ENCODE results near the gene VIT. TPM values are rescaled to one million over a fixed set of nuclear protein-coding genes. Genes with fewer than 3 reads are reported as not detected.

The VIT gene
- total RNA-seq, 1 donor = not detected

GRCh38 chr2:36711741-36712314, 15.3 kb downstream of the VIT start:
- no peak overlapping the region for H3K4me3 ChIP-seq (ENCODE audit: low read length)

DNA sequence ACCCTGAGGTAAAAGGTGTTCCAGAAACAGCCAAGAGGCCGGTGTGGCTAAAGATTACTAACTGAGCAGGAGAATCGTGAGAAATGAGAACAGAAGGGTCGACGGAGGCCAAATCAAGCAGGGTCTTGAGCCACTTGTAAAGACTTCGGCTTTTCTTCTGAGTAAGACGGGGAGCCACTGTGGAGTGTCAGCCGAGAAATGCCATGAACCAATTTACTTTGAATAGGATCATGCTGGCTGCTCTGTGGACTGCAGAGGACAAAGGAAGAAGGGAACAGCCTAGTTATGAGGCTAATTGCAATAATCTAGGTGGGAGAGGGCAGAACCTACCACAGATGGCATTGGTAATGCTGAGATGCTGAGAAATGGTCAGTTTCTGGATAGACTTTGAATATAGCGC, 16.8 kb downstream of the VIT start:
- H3K4me3 ChIP-seq (ENCODE audit: low read length) = no peak overlapping the region
- peaks cover 5% of the 10 kb centered on the region for H3K9me3 ChIP-seq (ENCODE audit: low read depth, low read length)

More at GRCh38 chr2:36711741-36712314, 15.3 kb downstream of the VIT start:
- H3K27me3 ChIP-seq (ENCODE audit: insufficient read depth, low read length) = no peaks in the 10 kb centered on the region
- peaks cover 5% of the 10 kb centered on the region for H3K9me3 ChIP-seq (ENCODE audit: low read depth, low read length)
- no peaks in the 10 kb centered on the region for H3K4me1 ChIP-seq (ENCODE audit: insufficient read depth, low read length)

GRCh38 chr2:36716111-36716510, 19.6 kb downstream of the VIT start:
- H3K27me3 ChIP-seq (ENCODE audit: insufficient read depth, low read length) = no peaks in the 10 kb centered on the region
- H3K4me1 ChIP-seq (ENCODE audit: insufficient read depth, low read length) = no peaks in the 10 kb centered on the region
- H3K9me3 ChIP-seq (ENCODE audit: low read depth, low read length) = peaks cover under 1% of the 10 kb centered on the region
- no peak overlapping the region for H3K4me3 ChIP-seq (ENCODE audit: low read length)

More for the DNA sequence above, 16.8 kb downstream of the VIT start:
- Histone ChIP-seq H3K4me1 (ENCODE audit: insufficient read depth, low read length) (no peaks in the 10 kb centered on the region), H3K27me3 (ENCODE audit: insufficient read depth, low read length) (no peaks in the 10 kb centered on the region)

DNA sequence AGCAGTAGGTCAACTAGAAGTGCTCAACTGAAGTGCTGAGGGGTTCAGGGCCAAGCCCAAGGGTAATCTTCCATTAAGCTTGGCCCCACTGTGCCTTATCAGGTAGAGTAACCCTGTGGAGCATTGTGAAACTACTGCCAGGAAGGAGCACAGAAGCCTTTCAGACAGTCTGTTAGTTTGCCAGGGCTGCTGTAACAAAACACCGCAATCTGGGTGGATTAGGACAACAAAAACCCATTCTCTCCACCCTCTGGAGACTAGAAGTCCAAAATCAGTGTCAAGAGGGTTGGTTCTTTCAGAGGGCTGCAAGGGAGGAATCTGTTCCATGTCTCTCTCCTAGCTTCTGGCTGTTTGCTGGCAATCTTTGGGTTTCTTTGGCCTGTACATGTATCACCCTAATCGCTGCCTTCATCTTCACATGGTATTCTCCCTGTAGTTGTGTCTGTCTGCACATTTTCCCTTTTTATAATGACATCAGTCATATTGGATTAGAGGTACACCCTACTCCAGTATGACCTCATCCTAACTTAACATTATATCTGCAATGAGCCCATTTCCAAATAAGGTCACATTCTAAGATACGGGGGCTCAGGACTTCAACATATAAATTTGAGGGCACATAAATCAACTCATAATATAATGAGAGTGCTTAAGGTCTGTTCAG, 21.2 kb downstream of the VIT start:
- H3K27me3 ChIP-seq (ENCODE audit: insufficient read depth, low read length) = no peaks in the 10 kb centered on the region
- no peaks in the 10 kb centered on the region for H3K4me1 ChIP-seq (ENCODE audit: insufficient read depth, low read length)
- H3K4me3 ChIP-seq (ENCODE audit: low read length) = no peak overlapping the region
- H3K9me3 ChIP-seq (ENCODE audit: low read depth, low read length) = no peaks in the 10 kb centered on the region

- H3K4me3 ChIP-seq (ENCODE audit: low read length) = no peak overlapping the region
- no peaks in the 10 kb centered on the region for H3K9me3 ChIP-seq (ENCODE audit: low read depth, low read length)
- H3K4me1 ChIP-seq (ENCODE audit: insufficient read depth, low read length) = no peaks in the 10 kb centered on the region
- no peaks in the 10 kb centered on the region for H3K27me3 ChIP-seq (ENCODE audit: insufficient read depth, low read length)
Measured at GRCh38 chr2:36727550-36727949, 31.0 kb downstream of the VIT start.

DNA sequence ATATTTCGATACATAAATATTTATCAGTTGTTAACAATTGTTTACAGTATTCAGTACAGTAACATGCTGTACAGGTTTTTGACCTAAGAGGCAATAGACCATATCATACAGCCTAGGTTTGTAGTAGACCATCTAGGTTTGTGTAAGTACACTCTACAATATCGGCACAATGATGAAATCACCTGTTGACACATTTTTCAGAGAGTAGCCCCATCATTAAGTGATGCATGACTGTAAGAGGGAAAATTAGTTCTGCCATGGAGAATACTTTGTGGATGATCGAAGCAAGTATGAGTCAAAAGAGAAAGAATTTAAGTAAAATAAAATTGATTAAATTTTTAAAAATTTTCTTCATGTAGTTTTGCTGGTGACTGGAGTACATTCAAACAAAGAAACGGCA, 32.6 kb downstream of the VIT start:
- H3K4me1 ChIP-seq (ENCODE audit: insufficient read depth, low read length) = no peaks in the 10 kb centered on the region
- no peak overlapping the region for H3K4me3 ChIP-seq (ENCODE audit: low read length)
- H3K27me3 ChIP-seq (ENCODE audit: insufficient read depth, low read length) = no peaks in the 10 kb centered on the region
- no peaks in the 10 kb centered on the region for H3K9me3 ChIP-seq (ENCODE audit: low read depth, low read length)

- no peaks in the 10 kb centered on the region for H3K4me1 ChIP-seq (ENCODE audit: insufficient read depth, low read length)
- no peaks in the 10 kb centered on the region for H3K9me3 ChIP-seq (ENCODE audit: low read depth, low read length)
- no peak overlapping the region for H3K4me3 ChIP-seq (ENCODE audit: low read length)
- H3K27me3 ChIP-seq (ENCODE audit: insufficient read depth, low read length) = no peaks in the 10 kb centered on the region
Measured at GRCh38 chr2:36731941-36732672, 35.6 kb downstream of the VIT start.

GRCh38 chr2:36732673-36733036, 36.1 kb downstream of the VIT start:
- no peak overlapping the region for H3K4me3 ChIP-seq (ENCODE audit: low read length)
- no peaks in the 10 kb centered on the region for H3K4me1 ChIP-seq (ENCODE audit: insufficient read depth, low read length)
- H3K27me3 ChIP-seq (ENCODE audit: insufficient read depth, low read length) = no peaks in the 10 kb centered on the region
- no peaks in the 10 kb centered on the region for H3K9me3 ChIP-seq (ENCODE audit: low read depth, low read length)

DNA sequence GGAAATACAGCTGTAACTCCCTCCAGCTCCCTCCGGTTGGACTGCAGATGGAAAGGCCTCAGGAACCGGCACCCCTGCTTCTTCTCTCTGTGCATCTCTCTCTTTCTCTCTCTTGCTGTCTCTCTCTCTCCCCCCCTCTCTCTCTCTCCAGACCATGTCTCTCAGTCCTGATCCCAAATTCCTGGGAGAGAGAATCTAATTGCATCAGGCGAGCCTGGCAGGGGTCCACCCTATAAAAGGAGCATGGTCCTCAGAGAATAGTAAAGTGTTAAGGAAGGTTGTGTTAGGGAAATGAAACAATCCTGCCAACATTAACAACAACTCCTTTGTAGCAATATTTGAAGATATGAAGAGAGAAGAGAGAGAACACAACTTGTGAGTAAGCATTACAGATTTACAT, 36.7 kb downstream of the VIT start:
- no peak overlapping the region for H3K4me3 ChIP-seq (ENCODE audit: low read length)
- H3K9me3 ChIP-seq (ENCODE audit: low read depth, low read length) = no peaks in the 10 kb centered on the region
- no peaks in the 10 kb centered on the region for H3K27me3 ChIP-seq (ENCODE audit: insufficient read depth, low read length)
- no peaks in the 10 kb centered on the region for H3K4me1 ChIP-seq (ENCODE audit: insufficient read depth, low read length)

DNA sequence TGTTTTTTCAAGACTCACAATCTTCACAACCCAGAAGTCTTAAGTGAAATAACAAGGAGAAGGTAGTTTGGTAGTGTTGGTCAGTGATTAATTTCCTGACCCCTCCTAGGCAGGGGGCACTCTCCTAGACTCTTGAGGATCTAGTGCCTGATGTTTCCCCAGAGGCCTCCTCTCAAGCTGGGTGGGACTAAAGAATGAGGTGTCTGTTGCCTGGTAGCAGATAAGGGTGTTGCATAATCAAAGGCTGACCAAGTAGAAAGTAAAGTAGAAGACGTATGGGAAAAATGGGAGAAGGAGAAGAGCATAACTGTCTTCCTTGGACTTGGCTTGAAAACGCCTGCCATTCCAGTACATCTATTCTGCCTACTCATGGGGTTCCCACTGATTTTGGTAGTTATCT, 37.8 kb downstream of the VIT start:
- Histone ChIP-seq H3K4me1 (ENCODE audit: insufficient read depth, low read length) (no peaks in the 10 kb centered on the region), H3K9me3 (ENCODE audit: low read depth, low read length) (no peaks in the 10 kb centered on the region), H3K27me3 (ENCODE audit: insufficient read depth, low read length) (no peaks in the 10 kb centered on the region), H3K4me3 (ENCODE audit: low read length) (no peak overlapping the region)

DNA sequence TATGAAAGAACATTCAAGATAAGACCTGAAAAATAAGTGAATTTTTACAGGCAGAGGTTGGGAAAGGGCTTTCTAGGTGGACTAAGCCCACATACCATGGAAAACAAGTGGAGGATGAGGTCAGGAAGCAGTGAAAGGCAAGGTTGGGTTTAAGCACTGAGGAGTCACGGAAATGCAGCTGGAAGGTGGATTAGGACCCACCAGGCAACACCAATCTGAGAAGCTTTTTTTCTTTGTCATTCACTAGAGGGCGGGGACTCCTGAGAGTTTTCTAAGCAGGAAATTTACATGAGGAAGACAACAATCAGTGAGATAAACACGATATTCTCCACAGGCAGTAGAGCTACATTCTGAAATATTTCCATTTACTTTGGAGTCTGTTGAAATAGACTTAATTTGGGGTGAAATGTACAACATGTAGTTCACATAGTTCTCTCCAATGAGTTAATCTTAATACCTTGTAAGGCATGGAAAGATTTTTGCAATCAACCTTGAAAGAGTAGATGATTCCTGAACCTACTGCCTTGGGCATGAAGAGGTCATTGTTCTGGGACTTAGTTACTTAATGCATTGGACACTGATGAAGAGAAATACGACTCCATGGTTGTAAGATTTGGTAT, 40.7 kb downstream of the VIT start:
- Histone ChIP-seq H3K27me3 (ENCODE audit: insufficient read depth, low read length) (peaks cover 5% of the 10 kb centered on the region), H3K4me3 (ENCODE audit: low read length) (no peak overlapping the region), H3K9me3 (ENCODE audit: low read depth, low read length) (no peaks in the 10 kb centered on the region), H3K4me1 (ENCODE audit: insufficient read depth, low read length) (peaks cover 6% of the 10 kb centered on the region)

DNA sequence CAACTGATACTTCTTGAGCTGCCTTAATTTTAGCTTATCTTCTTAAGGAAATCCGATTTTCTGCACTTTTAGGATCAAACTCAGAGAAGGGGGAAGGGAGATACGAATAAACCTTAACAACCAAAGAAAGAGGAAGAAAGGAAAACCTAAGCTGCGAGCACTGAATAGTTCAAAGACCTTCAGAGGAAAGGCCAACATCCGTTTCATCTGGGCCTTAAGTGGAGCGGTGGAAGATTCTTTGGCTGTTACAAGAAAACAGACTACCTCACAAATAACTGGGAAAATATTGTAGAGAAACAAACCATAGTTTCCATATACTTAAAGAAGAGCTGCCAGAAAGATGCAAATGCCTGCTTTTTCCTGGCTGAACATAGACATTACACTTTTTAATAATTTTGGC, 43.6 kb downstream of the VIT start:
- peaks cover 6% of the 10 kb centered on the region for H3K4me1 ChIP-seq (ENCODE audit: insufficient read depth, low read length)
- H3K4me3 ChIP-seq (ENCODE audit: low read length) = no peak overlapping the region
- no peaks in the 10 kb centered on the region for H3K9me3 ChIP-seq (ENCODE audit: low read depth, low read length)
- H3K27me3 ChIP-seq (ENCODE audit: insufficient read depth, low read length) = peaks cover 5% of the 10 kb centered on the region

- no peaks in the 10 kb centered on the region for H3K9me3 ChIP-seq (ENCODE audit: low read depth, low read length)
- H3K4me1 ChIP-seq (ENCODE audit: insufficient read depth, low read length) = peaks cover 6% of the 10 kb centered on the region
- peaks cover 8% of the 10 kb centered on the region for H3K27me3 ChIP-seq (ENCODE audit: insufficient read depth, low read length)
- no peak overlapping the region for H3K4me3 ChIP-seq (ENCODE audit: low read length)
Measured at GRCh38 chr2:36741188-36741837, 44.8 kb downstream of the VIT start.

GRCh38 chr2:36743954-36744353, 47.4 kb downstream of the VIT start:
- Histone ChIP-seq H3K9me3 (ENCODE audit: low read depth, low read length) (no peaks in the 10 kb centered on the region), H3K4me1 (ENCODE audit: insufficient read depth, low read length) (peaks cover 6% of the 10 kb centered on the region), H3K27me3 (ENCODE audit: insufficient read depth, low read length) (peaks cover 12% of the 10 kb centered on the region), H3K4me3 (ENCODE audit: low read length) (no peak overlapping the region)

- Histone ChIP-seq H3K4me1 (ENCODE audit: insufficient read depth, low read length) (no peaks in the 10 kb centered on the region), H3K4me3 (ENCODE audit: low read length) (no peak overlapping the region), H3K27me3 (ENCODE audit: insufficient read depth, low read length) (peaks cover 10% of the 10 kb centered on the region), H3K9me3 (ENCODE audit: low read depth, low read length) (no peaks in the 10 kb centered on the region)
Measured at GRCh38 chr2:36748166-36748565, 51.7 kb downstream of the VIT start.
